ENCODE measurements around the gene PDLIM3.

GRCh38 chr4:185532795-185533324 is 2.4 kb downstream of the PDLIM3 start:
- no peak for TF ChIP-seq POLR2AphosphoS5 (IDR thresholded peaks at IDR 0.05; ENCODE audit: low read depth, low read length)
- TF ChIP-seq TAF1 (IDR thresholded peaks at IDR 0.05; ENCODE audit: borderline replicate concordance, insufficient read depth, low read length), result no peak
- TF ChIP-seq REST (IDR thresholded peaks at IDR 0.05; ENCODE audit: insufficient read depth in 1 of 2, low read depth in 2 of 2, low read length in 2 of 2), result no peak
- TF ChIP-seq SIN3A (IDR thresholded peaks at IDR 0.05; ENCODE audit: borderline replicate concordance, insufficient read depth, low read length), result no peak
